GM20000 (cell line): ENCODE data around the gene LYPD6B.

Experiments
- DNase-seq: peaks from one replicate; pipeline ENCODE4 v3.0.0; 2012; ENCODE audit warnings: low spot score
- CTCF ChIP-seq: IDR thresholded peaks from 2 replicates; pipeline ENCODE4 v1.5.1; 2012; ENCODE audit warnings: mild to moderate bottlenecking, control low read depth; ENCODE audit errors: extremely low read depth, missing control alignments

Gene LYPD6B

GRCh38 chr2:149169656-149170055 is 131.2 kb downstream of the LYPD6B start:
- TF ChIP-seq CTCF = no peak
- DNase-seq = no peak

- TF ChIP-seq CTCF = no peak
- DNase-seq = no peak
These were observed 131.7 kb downstream of the LYPD6B start for GRCh38 chr2:149170156-149170555.

GRCh38 chr2:149170911-149171310 is 132.4 kb downstream of the LYPD6B start:
- no peak for TF ChIP-seq CTCF
- no peak for DNase-seq

- TF ChIP-seq CTCF = no peak
These were observed 134.7 kb downstream of the LYPD6B start for GRCh38 chr2:149173220-149173619.

GRCh38 chr2:149175956-149176355 is 137.5 kb downstream of the LYPD6B start:
- no peak for DNase-seq
- no peak for TF ChIP-seq CTCF

More at GRCh38 chr2:149173220-149173619, 134.7 kb downstream of the LYPD6B start:
- no peak for DNase-seq

GRCh38 chr2:149178612-149179011 is 140.1 kb downstream of the LYPD6B start:
- no peak for DNase-seq
- TF ChIP-seq CTCF = no peak

- no peak for DNase-seq
- TF ChIP-seq CTCF = no peak
These were observed 141.9 kb downstream of the LYPD6B start for GRCh38 chr2:149180226-149180875.
